ENCODE measurements around the gene HSD17B3.
A peak's percentile ranks its signal among the peaks of the same experiment; 100 is the strongest.

GRCh38 chr9:96217754-96218693 is 84.0 kb downstream of the HSD17B3 start:
- TF ChIP-seq REST (IDR thresholded peaks at IDR 0.05; ENCODE audit: low read depth), result no peak
- no peak for TF ChIP-seq CREB1 (IDR thresholded peaks at IDR 0.05; ENCODE audit: low read depth)
- TF ChIP-seq TAF1 (IDR thresholded peaks at IDR 0.05; ENCODE audit: low read depth), result no peak
- no peak for TF ChIP-seq YY1 (IDR thresholded peaks at IDR 0.05; ENCODE audit: low read depth)
- peak; percentile 77 for TF ChIP-seq RAD21 (IDR thresholded peaks at IDR 0.05; ENCODE audit: low read depth)
- TF ChIP-seq EP300 (IDR thresholded peaks at IDR 0.05; ENCODE audit: borderline replicate concordance), result no peak
- TF ChIP-seq MAX (IDR thresholded peaks at IDR 0.05), result no peak; the same call in 1 of the 2 replicates
- TF ChIP-seq TCF12 (IDR thresholded peaks at IDR 0.05; ENCODE audit: low read depth), result no peak
- TF ChIP-seq CEBPB (IDR thresholded peaks at IDR 0.05), result no peak
- no peak for TF ChIP-seq FOXM1 (IDR thresholded peaks at IDR 0.05; ENCODE audit: borderline replicate concordance, low read depth)
- no peak for TF ChIP-seq USF1 (IDR thresholded peaks at IDR 0.05)
- TF ChIP-seq TEAD4 (IDR thresholded peaks at IDR 0.05), result no peak
- TF ChIP-seq ZBTB7A (IDR thresholded peaks at IDR 0.05; ENCODE audit: low read depth), result no peak; the same call in 1 of the 2 replicates
- no peak for TF ChIP-seq EGR1 (IDR thresholded peaks at IDR 0.05)

All from Ishikawa (cell line).